HepG2 (cell line): Measurements from ENCODE around the gene ZNF782. TPM values are rescaled to one million over a fixed set of nuclear protein-coding genes. Genes with fewer than 3 reads are reported as not detected.

Source experiments
- ARID4A ChIP-seq: sonication (generic); formaldehyde crosslinking; IDR thresholded peaks from 2 replicates; pipeline ENCODE4 v1.5.0; 2020; ENCODE audit warnings: mild to moderate bottlenecking, missing genetic modification reagents, borderline replicate concordance
- FOSL1 ChIP-seq: sonication (generic); formaldehyde crosslinking; IDR thresholded peaks from 2 replicates; pipeline ENCODE4 v1.9.0; 2021; ENCODE audit warnings: missing genetic modification reagents, borderline replicate concordance
- GZF1 ChIP-seq: sonication (generic); formaldehyde crosslinking; IDR thresholded peaks from 2 replicates; pipeline ENCODE4 v1.5.1; 2020; ENCODE audit warnings: mild to moderate bottlenecking, missing genetic modification reagents
- HNF4G ChIP-seq, 2 experiments: sonication (generic) in 1 of 2; formaldehyde crosslinking in 1 of 2; IDR thresholded peaks; 2 replicates each; pipeline versions ENCODE4 v1.4.0 to v1.6.1; 2011 to 2020; ENCODE audit warnings: borderline replicate concordance in 2 of 2, low read depth in 2 of 2, mild to moderate bottlenecking in 2 of 2, low read length in 1 of 2, missing genetic modification reagents in 1 of 2, moderate library complexity in 1 of 2
- JARID2 ChIP-seq: sonication (generic); formaldehyde crosslinking; IDR thresholded peaks from 2 replicates; pipeline ENCODE4 v1.8.1; 2023; ENCODE audit warnings: missing genetic modification reagents, inconsistent platforms; ENCODE audit not compliant: insufficient replicate concordance
- MAFF ChIP-seq: IDR thresholded peaks from 2 replicates; pipeline ENCODE4 v1.6.1; 2011; ENCODE audit warnings: low read depth, low read length, improper control_type of control experiment
- MTF1 ChIP-seq: sonication (generic); formaldehyde crosslinking; IDR thresholded peaks from 2 replicates; pipeline ENCODE4 v1.5.0; 2020; ENCODE audit warnings: missing genetic modification reagents
- MXI1 ChIP-seq: IDR thresholded peaks from 3 replicates; pipeline ENCODE4 v1.6.1; 2012; ENCODE audit warnings: low read depth, low read length, inconsistent platforms, borderline replicate concordance
- NFATC3 ChIP-seq: sonication (generic); formaldehyde crosslinking; IDR thresholded peaks from 2 replicates; pipeline ENCODE4 v1.5.1; 2020; ENCODE audit warnings: mild to moderate bottlenecking, missing genetic modification reagents
- RFX3 ChIP-seq: IDR thresholded peaks from 2 replicates; pipeline ENCODE4 v1.6.1; 2016; ENCODE audit warnings: missing biosample characterization, missing genetic modification reagents
- SCMH1 ChIP-seq: sonication (generic); formaldehyde crosslinking; IDR thresholded peaks from 2 replicates; pipeline ENCODE4 v1.9.0; 2021; ENCODE audit warnings: missing genetic modification reagents, mild to moderate bottlenecking, borderline replicate concordance
- SIX4 ChIP-seq: sonication (generic); formaldehyde crosslinking; IDR thresholded peaks from 2 replicates; pipeline ENCODE4 v1.4.0; 2020; ENCODE audit warnings: missing genetic modification reagents
- SRSF1 ChIP-seq: fragments of 200-400 bp; formaldehyde crosslinking; optimal IDR thresholded peaks from 2 replicates; pipeline ENCODE3; 2017; ENCODE audit warnings: mild to moderate bottlenecking, low read depth, low read length, moderate library complexity
- TEAD2 ChIP-seq: sonication (generic); formaldehyde crosslinking; IDR thresholded peaks from 2 replicates; pipeline ENCODE4 v1.9.0; 2021; ENCODE audit warnings: missing genetic modification reagents
- ZNF12 ChIP-seq: sonication (generic); formaldehyde crosslinking; IDR thresholded peaks from 2 replicates; pipeline ENCODE4 v1.5.0; 2020; ENCODE audit warnings: missing genetic modification reagents
- ZNF496 ChIP-seq: sonication (generic); formaldehyde crosslinking; IDR thresholded peaks from 2 replicates; pipeline ENCODE4 v1.8.1; 2023; ENCODE audit warnings: mild to moderate bottlenecking, moderate library complexity, missing genetic modification reagents; ENCODE audit not compliant: insufficient replicate concordance
- ZNF501 ChIP-seq: sonication (generic); formaldehyde crosslinking; IDR thresholded peaks from 2 replicates; pipeline ENCODE4 v1.5.1; 2020; ENCODE audit warnings: mild to moderate bottlenecking, moderate library complexity, missing genetic modification reagents
- ZNF577 ChIP-seq: sonication (generic); formaldehyde crosslinking; IDR thresholded peaks from 2 replicates; pipeline ENCODE4 v1.4.0; 2020; ENCODE audit warnings: mild to moderate bottlenecking, low read depth, missing genetic modification reagents, borderline replicate concordance
- ZNF784 ChIP-seq: sonication (generic); formaldehyde crosslinking; IDR thresholded peaks from 2 replicates; pipeline ENCODE4 v1.5.1; 2020; ENCODE audit warnings: missing genetic modification reagents, mild to moderate bottlenecking, borderline replicate concordance
- ZSCAN12 ChIP-seq: sonication (generic); formaldehyde crosslinking; IDR thresholded peaks from 2 replicates; pipeline ENCODE4 v1.9.0; 2021; ENCODE audit warnings: mild to moderate bottlenecking, missing genetic modification reagents
- polyA plus RNA-seq, 8 experiments: library from polyadenylated mRNA; depleted of rRNA in 3 of 8; stranded (reverse) in 7 of 8; unstranded in 1 of 8; fragments of >200 nt; fragmentation: Illumina TruSeq in 4 of 8; extraction: Trizol in 4 of 8; gene quantifications; 2 replicates each; pipeline versions ENCODE4 v1.2.1 to v1.2.3, GENCODE V29; 2011 to 2016; ENCODE audit warnings: low read depth in 4 of 8, missing spikeins in 1 of 8, mixed read lengths in 1 of 8; ENCODE audit not compliant: insufficient read depth in 1 of 8
- total RNA-seq, 5 experiments: library from RNA; depleted of rRNA; stranded (reverse); fragments of >200 nt; fragmentation: Illumina TruSeq; extraction: Trizol; gene quantifications; 2 replicates each; pipeline ENCODE4 v1.2.3, GENCODE V29; 2016; ENCODE audit warnings: low read depth in 1 of 5
- TF ChIP-seq, protein P1 (sequence below): sonication (generic); formaldehyde crosslinking; IDR thresholded peaks from 2 replicates; pipeline ENCODE4 v1.5.0; 2020; ENCODE audit warnings: mild to moderate bottlenecking, missing genetic modification reagents
- TF ChIP-seq, protein P2 (sequence below): sonication (generic); formaldehyde crosslinking; IDR thresholded peaks from 2 replicates; pipeline ENCODE4 v1.8.1; 2023; ENCODE audit warnings: mild to moderate bottlenecking, missing genetic modification reagents

The ZNF782 gene
- total and polyA plus RNA-seq, 2 of the 13 experiments (the other 11 are each of a cell fraction or from before 2014, with no cell fraction given): 1.4 to 4.9 TPM

DNA sequence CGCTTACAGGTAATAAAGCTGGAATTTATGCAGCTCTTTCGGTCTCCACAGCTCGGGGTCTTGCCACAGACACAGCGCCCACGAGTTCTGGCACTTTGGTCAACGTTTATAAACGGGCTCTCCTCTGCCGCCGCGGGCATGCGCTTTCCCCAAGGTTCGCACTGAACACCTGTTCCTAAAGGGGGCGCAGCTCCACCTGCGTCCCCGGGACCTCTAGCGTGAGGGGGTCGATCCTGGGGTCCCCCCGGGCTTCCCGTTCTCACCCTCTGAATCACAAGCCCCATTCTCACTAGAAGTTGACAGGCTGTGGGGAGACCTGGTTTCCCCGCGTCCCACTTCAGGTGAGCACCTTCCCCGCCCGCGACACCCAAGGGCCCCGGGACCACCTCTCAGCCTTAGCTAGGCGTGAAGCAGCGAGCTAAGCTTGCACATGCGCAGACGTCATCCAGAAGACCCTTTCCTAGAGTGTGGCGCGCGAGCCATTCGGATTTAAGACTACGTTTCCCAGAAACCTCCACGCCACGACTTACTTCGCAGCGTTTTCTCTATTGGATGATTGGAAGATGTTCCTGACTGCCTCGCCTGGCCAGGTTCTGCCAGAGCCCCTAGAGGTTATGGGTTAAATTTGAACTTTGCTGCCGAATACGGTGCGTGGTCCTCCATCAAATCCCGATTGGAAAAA is 21.3 kb upstream of the ZNF782 start (continued):
- TF ChIP-seq ZNF12 (no peak), ARID4A (CRISPR knock-in tag) (peak; percentile 62; the same call in 1 of the 2 replicates), MTF1 (CRISPR knock-in tag) (no peak), SRSF1 (no peak), SIX4 (CRISPR knock-in tag) (no peak), NFATC3 (0 out of 2 replicates have a peak, but pooled peaks have one; percentile 48), ZNF501 (peak; percentile 95), TEAD2 (CRISPR knock-in tag) (no peak), ZNF577 (CRISPR knock-in tag) (no peak), ZNF496 (CRISPR knock-in tag) (no peak), ZSCAN12 (CRISPR knock-in tag) (no peak; the same call in 1 of the 2 replicates), RFX3 (CRISPR knock-in tag) (no peak), ZNF784 (CRISPR knock-in tag) (0 out of 2 replicates have a peak, but pooled peaks have one; percentile 59), HNF4G (IDR thresholded peaks at IDR 0.05; ENCODE audit: borderline replicate concordance, low read depth, low read length) (no peak), HNF4G (CRISPR knock-in tag; IDR thresholded peaks at IDR 0.05; ENCODE audit: borderline replicate concordance, low read depth) (no peak), JARID2 (CRISPR knock-in tag) (no peak), SCMH1 (CRISPR knock-in tag) (no peak), GZF1 (CRISPR knock-in tag) (no peak), MXI1 (peak; percentile 21; the same call in 1 of the 3 replicates), MAFF (no peak), FOSL1 (CRISPR knock-in tag) (no peak)
- TF ChIP-seq, protein P1, sequence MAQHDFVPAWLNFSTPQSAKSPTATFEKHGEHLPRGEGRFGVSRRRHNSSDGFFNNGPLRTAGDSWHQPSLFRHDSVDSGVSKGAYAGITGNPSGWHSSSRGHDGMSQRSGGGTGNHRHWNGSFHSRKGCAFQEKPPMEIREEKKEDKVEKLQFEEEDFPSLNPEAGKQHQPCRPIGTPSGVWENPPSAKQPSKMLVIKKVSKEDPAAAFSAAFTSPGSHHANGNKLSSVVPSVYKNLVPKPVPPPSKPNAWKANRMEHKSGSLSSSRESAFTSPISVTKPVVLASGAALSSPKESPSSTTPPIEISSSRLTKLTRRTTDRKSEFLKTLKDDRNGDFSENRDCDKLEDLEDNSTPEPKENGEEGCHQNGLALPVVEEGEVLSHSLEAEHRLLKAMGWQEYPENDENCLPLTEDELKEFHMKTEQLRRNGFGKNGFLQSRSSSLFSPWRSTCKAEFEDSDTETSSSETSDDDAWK: no peak
- TF ChIP-seq, protein P2, sequence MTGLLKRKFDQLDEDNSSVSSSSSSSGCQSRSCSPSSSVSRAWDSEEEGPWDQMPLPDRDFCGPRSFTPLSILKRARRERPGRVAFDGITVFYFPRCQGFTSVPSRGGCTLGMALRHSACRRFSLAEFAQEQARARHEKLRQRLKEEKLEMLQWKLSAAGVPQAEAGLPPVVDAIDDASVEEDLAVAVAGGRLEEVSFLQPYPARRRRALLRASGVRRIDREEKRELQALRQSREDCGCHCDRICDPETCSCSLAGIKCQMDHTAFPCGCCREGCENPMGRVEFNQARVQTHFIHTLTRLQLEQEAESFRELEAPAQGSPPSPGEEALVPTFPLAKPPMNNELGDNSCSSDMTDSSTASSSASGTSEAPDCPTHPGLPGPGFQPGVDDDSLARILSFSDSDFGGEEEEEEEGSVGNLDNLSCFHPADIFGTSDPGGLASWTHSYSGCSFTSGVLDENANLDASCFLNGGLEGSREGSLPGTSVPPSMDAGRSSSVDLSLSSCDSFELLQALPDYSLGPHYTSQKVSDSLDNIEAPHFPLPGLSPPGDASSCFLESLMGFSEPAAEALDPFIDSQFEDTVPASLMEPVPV (CRISPR knock-in tag): no peak
